Fibroblast of villous mesenchyme (primary cell): ENCODE data around the gene PLPP7. TPM values are rescaled to one million over a fixed set of nuclear protein-coding genes. Genes with fewer than 3 reads are reported as not detected.
"Not testable (repeated sequence)": the region's sequence is repeated elsewhere in the genome, so short reads cannot be mapped to it uniquely, and the experiment has no call there.

ENCODE experiments used
- DNase-seq: peaks from one replicate; pipeline ENCODE4 v3.0.0-alpha.2; 2010; ENCODE audit warnings: low read depth
- H3K4me3 ChIP-seq: 2 replicates; pipeline ENCODE4 v1.5.1; 2011; ENCODE audit warnings: low read depth, mild to moderate bottlenecking, low read length
- total RNA-seq: library from RNA; depleted of rRNA; stranded (reverse); fragments of >200 nt; gene quantifications from 2 replicates; pipeline ENCODE4 v1.2.3, GENCODE V29; 2012
- TF ChIP-seq, protein P1 (sequence below): IDR thresholded peaks from 2 replicates; pipeline ENCODE4 v1.5.1; 2012; ENCODE audit warnings: low read depth, mild to moderate bottlenecking, low read length; ENCODE audit not compliant: insufficient read depth

PLPP7 gene
- total RNA-seq, 1 donor, result 8.2 TPM

DNA sequence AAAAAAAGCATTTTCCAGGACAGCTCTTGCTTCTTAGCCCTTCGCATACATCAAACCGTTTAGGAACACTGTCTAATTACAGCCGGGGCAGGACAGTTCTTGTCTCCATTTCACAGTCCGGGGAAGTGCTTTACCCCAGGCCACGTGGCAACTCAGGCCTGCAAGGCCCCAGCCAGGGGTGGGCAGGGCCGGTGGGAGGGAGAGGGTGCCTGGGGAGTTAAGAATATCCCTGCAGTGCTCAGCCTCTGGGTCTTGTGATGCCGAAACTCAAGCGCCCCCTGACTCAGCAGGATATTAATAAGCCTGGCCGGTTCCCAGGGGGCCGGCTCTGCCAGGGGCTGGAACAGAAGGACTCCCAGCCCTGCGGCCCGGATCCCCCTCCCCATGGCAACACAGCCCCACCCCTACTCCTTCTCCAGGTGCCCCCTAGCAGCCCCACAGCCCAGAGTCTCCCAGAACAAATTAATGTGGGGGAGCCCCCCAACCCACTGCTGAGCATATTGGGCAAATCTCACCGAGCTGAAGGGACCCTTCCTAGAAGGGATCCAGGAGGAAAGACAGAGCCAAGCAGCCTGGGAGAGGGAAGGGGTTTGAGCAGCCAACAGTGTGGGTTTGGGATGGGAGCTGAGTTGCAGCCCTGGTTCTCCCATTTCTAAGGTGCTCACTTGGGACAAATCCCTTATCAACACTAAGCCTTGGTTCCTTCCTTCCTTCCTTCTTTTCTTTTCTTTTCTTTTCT, 45.3 kb downstream of the PLPP7 start:
- H3K4me3 ChIP-seq, result no peak overlapping the region
- DNase-seq, result peak; percentile 45
- TF ChIP-seq, protein P1, sequence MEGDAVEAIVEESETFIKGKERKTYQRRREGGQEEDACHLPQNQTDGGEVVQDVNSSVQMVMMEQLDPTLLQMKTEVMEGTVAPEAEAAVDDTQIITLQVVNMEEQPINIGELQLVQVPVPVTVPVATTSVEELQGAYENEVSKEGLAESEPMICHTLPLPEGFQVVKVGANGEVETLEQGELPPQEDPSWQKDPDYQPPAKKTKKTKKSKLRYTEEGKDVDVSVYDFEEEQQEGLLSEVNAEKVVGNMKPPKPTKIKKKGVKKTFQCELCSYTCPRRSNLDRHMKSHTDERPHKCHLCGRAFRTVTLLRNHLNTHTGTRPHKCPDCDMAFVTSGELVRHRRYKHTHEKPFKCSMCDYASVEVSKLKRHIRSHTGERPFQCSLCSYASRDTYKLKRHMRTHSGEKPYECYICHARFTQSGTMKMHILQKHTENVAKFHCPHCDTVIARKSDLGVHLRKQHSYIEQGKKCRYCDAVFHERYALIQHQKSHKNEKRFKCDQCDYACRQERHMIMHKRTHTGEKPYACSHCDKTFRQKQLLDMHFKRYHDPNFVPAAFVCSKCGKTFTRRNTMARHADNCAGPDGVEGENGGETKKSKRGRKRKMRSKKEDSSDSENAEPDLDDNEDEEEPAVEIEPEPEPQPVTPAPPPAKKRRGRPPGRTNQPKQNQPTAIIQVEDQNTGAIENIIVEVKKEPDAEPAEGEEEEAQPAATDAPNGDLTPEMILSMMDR, result no peak

DNA sequence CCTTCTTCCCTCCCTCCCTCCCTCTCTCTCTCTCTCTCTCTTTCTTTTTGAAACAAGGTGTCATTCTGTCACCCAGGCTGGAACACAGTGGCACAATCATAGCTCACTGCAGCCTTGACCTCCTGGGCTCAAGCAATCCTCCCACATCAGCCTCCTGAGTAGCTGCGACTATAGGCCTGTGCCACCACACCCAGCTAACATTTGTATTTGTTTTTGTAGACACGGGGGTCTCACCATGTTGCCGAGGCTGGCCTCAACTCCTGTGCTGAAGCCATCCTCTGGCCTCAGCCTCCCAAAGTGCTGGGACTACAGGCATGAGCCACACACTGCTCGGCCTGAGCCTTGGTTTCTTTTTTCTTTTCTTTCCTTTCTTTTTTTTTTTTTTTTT, 45.8 kb downstream of the PLPP7 start:
- no peak overlapping the region for H3K4me3 ChIP-seq
- TF ChIP-seq, protein P1, result no peak
- DNase-seq, result no peak

DNA sequence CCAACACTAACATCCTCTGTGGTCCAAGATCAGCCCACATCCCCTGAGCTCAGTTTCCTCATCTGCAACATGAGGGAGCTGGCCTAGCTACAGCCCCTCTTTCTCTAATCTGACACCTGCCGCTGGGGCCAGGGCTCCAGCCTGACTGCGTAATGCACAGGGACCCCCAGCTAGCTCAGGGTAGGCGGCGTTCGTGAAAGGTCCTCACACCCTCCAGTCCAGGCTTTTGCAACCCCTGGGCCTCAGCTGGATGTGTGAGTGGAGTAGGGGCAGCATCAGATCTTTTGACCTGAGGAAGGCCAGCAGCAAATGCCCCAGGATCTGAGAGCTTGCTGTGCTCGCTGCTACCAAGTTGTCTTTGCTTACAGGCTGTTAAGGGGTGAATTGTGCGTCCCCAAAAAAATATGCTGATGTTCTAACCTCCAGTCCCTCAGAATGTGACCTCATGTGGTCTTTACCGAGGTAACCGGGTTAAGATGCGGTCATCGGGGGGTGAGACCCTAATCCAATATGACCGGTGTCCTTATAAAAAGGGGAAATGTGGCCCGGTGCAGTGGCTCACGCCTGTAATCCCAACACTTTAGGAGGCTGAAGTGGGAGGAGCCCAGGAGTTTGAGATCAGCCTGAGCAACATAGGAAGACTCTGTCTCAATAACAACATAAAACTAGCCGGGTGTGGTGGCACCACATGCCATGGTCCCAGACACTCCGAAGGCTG, 47.8 kb downstream of the PLPP7 start:
- TF ChIP-seq, protein P1, result no peak
- DNase-seq, result no peak
- H3K4me3 ChIP-seq, result no peak overlapping the region

DNA sequence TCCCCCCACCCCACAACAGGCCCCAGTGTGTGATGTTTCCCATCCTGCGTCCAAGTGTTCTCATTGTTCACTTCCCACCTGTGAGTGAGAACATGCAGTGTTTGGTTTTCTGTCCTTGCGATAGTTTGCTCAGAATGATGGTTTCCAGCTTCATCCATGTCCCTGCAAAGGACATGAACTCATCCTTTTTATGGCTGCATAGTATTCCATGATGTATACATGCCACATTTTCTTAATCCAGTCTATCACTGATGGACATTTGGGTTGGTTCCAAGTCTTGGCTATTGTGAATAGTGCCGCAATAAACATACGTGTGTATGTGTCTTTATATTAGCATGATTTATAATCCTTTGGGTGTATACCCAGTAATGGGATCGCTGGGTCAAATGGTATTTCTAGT, 49.7 kb downstream of the PLPP7 start:
- not testable (repeated sequence) for DNase-seq, H3K4me3 ChIP-seq

DNA sequence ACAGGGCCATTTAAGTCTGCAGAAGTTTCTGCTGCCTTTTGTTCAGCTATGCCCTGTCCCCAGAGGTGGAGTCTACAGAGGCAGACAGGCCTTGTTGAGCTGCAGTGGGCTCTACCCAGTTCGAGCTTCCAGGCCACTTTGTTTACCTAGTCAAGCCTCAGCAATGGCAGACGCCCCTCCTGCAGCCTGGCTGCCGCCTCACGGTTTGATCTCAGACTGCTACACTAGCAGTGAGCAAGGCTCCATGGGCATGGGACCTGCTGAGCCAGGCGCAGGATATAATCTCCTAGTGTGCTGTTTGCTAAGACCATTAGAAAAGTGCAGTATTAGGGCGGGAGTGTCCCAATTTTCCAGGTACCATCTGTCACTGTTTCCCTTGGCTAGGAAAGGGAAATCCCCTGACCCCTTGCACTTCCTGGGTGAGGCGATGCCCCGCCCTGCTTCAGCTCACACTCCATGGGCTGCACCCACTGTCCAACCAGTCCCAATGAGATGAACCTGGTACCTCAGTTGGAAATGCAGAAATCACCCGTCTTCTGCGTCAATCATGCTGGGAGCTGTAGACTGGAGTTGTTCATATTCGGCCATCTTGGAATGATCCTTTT, 55.5 kb downstream of the PLPP7 start:
- DNase-seq, H3K4me3 ChIP-seq: not testable (repeated sequence)

DNA sequence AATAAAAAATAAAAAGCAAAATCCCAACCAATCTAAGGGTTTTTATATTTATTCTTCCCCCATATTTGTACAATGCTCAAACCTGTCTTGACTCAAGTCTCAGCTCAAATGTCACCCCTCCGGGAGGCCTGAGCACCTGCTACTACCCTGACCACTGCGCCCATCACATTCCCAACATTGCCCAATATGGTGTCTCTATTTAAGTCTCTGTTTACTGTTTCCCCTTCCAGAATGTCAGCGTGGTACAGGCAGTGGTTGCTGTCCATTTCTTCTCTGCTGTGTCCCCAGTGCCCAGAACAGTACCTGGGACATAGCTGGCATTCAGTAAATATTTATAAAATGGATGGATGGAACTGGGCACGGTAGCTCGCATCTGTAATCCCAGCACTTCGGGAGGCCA, 57.0 kb downstream of the PLPP7 start:
- no peak for DNase-seq
- H3K4me3 ChIP-seq, result no peak overlapping the region
- TF ChIP-seq, protein P1, result no peak

DNA sequence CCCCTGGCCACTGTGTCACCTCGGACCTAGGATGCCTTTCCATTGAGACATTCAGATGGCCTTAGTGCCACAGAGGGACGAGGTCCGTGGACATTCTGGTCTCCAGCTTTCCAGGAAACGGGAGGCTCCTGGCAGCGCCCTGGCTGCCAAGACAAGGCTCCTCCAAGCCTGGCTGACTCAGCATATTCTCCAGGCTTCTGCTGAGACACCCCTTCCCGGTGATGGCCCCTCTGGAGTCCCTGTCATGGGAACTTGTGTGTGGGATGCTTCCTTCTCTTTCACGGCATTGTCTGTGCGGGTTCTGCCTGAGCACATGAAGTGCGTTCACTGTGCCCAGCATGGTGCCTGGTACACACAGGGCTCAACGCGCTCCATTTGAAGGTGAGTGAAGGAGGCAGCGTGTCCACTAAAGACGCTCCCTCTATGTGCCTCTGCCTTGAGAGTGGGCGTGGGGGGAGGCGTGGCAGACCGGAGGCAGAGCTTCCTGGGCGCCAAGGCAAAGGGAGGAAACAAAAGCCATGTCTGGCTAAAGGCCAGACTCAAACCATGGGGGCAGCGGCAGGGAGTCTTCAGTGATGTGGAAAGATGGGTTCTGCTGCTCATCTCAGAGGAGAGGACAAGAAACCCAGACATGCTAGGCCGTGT, 58.0 kb downstream of the PLPP7 start:
- TF ChIP-seq, protein P1, result no peak
- no peak for DNase-seq

More for the DNA sequence above, 58.0 kb downstream of the PLPP7 start:
- no peak overlapping the region for H3K4me3 ChIP-seq
